IPS-18c (cell line): ENCODE results near the gene CCDC192.
"Not testable (repeated sequence)": the region's sequence is repeated elsewhere in the genome, so short reads cannot be mapped to it uniquely, and the experiment has no call there.

Experiments
- H3K4me3 ChIP-seq: 2 replicates; pipeline ENCODE4 v1.7.0; 2013; ENCODE audit warnings: low read depth, mild to moderate bottlenecking, low read length, moderate library complexity; ENCODE audit not compliant: insufficient read depth
- H3K9me3 ChIP-seq: one replicate; pipeline ENCODE4 v1.6.1; 2013; ENCODE audit warnings: mild to moderate bottlenecking, low read length, moderate library complexity; ENCODE audit not compliant: control insufficient read depth, insufficient read depth

Gene CCDC192

GRCh38 chr5:127844581-127845021, 141.4 kb downstream of the CCDC192 start:
- Histone ChIP-seq H3K4me3 (no peak overlapping the region), H3K9me3 (no peaks in the 10 kb centered on the region)

- H3K9me3 ChIP-seq: no peaks in the 10 kb centered on the region
- H3K4me3 ChIP-seq: no peak overlapping the region
These were observed 143.7 kb downstream of the CCDC192 start for GRCh38 chr5:127846884-127847283.

GRCh38 chr5:127847641-127848040, 144.4 kb downstream of the CCDC192 start:
- not testable (repeated sequence) for H3K9me3 ChIP-seq, H3K4me3 ChIP-seq

- H3K4me3 ChIP-seq: no peak overlapping the region
These were observed 144.9 kb downstream of the CCDC192 start for GRCh38 chr5:127848098-127848497.

GRCh38 chr5:127849408-127849807, 146.2 kb downstream of the CCDC192 start:
- no peaks in the 10 kb centered on the region for H3K9me3 ChIP-seq
- no peak overlapping the region for H3K4me3 ChIP-seq

More at GRCh38 chr5:127848098-127848497, 144.9 kb downstream of the CCDC192 start:
- no peaks in the 10 kb centered on the region for H3K9me3 ChIP-seq

GRCh38 chr5:127849891-127850290, 146.7 kb downstream of the CCDC192 start:
- H3K4me3 ChIP-seq: no peak overlapping the region
- H3K9me3 ChIP-seq: no peaks in the 10 kb centered on the region

- Histone ChIP-seq H3K4me3 (no peak overlapping the region), H3K9me3 (no peaks in the 10 kb centered on the region)
These were observed 148.8 kb downstream of the CCDC192 start for GRCh38 chr5:127851964-127852363.

- no peaks in the 10 kb centered on the region for H3K9me3 ChIP-seq
- no peak overlapping the region for H3K4me3 ChIP-seq
These were observed 151.3 kb downstream of the CCDC192 start for GRCh38 chr5:127854520-127854919.

GRCh38 chr5:127856292-127856691, 153.1 kb downstream of the CCDC192 start:
- H3K9me3 ChIP-seq: no peaks in the 10 kb centered on the region

GRCh38 chr5:127858116-127858784, 155.1 kb downstream of the CCDC192 start:
- Histone ChIP-seq H3K4me3 (no peak overlapping the region), H3K9me3 (no peaks in the 10 kb centered on the region)

More at GRCh38 chr5:127856292-127856691, 153.1 kb downstream of the CCDC192 start:
- H3K4me3 ChIP-seq: no peak overlapping the region

- H3K4me3 ChIP-seq: no peak overlapping the region
- H3K9me3 ChIP-seq: no peaks in the 10 kb centered on the region
These were observed 157.1 kb downstream of the CCDC192 start for GRCh38 chr5:127860291-127860690.

- no peaks in the 10 kb centered on the region for H3K9me3 ChIP-seq
These were observed 160.0 kb downstream of the CCDC192 start for GRCh38 chr5:127863161-127863560.

GRCh38 chr5:127863610-127864395, 160.6 kb downstream of the CCDC192 start:
- Histone ChIP-seq H3K9me3 (no peaks in the 10 kb centered on the region), H3K4me3 (no peak overlapping the region)

More at GRCh38 chr5:127863161-127863560, 160.0 kb downstream of the CCDC192 start:
- H3K4me3 ChIP-seq: no peak overlapping the region

- H3K9me3 ChIP-seq: no peaks in the 10 kb centered on the region
- no peak overlapping the region for H3K4me3 ChIP-seq
These were observed 161.3 kb downstream of the CCDC192 start for GRCh38 chr5:127864511-127864910.

- H3K4me3 ChIP-seq: no peak overlapping the region
These were observed 162.1 kb downstream of the CCDC192 start for GRCh38 chr5:127865273-127865672.

GRCh38 chr5:127867022-127867783, 164.0 kb downstream of the CCDC192 start:
- no peaks in the 10 kb centered on the region for H3K9me3 ChIP-seq
- no peak overlapping the region for H3K4me3 ChIP-seq

More at GRCh38 chr5:127865273-127865672, 162.1 kb downstream of the CCDC192 start:
- no peaks in the 10 kb centered on the region for H3K9me3 ChIP-seq

GRCh38 chr5:127870914-127871313, 167.7 kb downstream of the CCDC192 start:
- Histone ChIP-seq H3K9me3 (no peaks in the 10 kb centered on the region), H3K4me3 (no peak overlapping the region)
